Muscle of leg (tissue), 11 donors: ENCODE results near the gene PRSS56. TPM values are rescaled to one million over a fixed set of nuclear protein-coding genes. Genes with fewer than 3 reads are reported as not detected.
A peak's percentile ranks its signal among the peaks of the same experiment; 100 is the strongest.

Experiments
- DNase-seq: peaks from one replicate; pipeline ENCODE4 v3.0.0; 2013
- H3K27ac ChIP-seq: one replicate; pipeline ENCODE4 v1.5.1; 2013; ENCODE audit warnings: mild to moderate bottlenecking, low read length, control low read depth
- H3K27me3 ChIP-seq: one replicate; pipeline ENCODE4 v1.6.1; 2013; ENCODE audit warnings: low read length; ENCODE audit not compliant: control insufficient read depth, insufficient read depth
- H3K36me3 ChIP-seq: one replicate; pipeline ENCODE4 v1.6.1; 2013; ENCODE audit warnings: low read length; ENCODE audit not compliant: control insufficient read depth, insufficient read depth
- H3K4me1 ChIP-seq: one replicate; pipeline ENCODE4 v1.6.1; 2013; ENCODE audit warnings: low read length; ENCODE audit not compliant: control insufficient read depth, insufficient read depth
- H3K4me3 ChIP-seq: one replicate; pipeline ENCODE4 v1.5.1; 2013; ENCODE audit warnings: low read length, control low read depth
- H3K9me3 ChIP-seq: replicated peaks from 2 replicates; pipeline ENCODE4 v1.6.1; 2013; ENCODE audit warnings: low read depth, low read length; ENCODE audit not compliant: control insufficient read depth
- WGBS: methylation state at CpG from one replicate; pipeline ENCODE4 v1.1.5; 2013; ENCODE audit warnings: missing lambda C conversion rate; ENCODE audit not compliant: insufficient coverage; 5-methylcytosine and 5-hydroxymethylcytosine counted together
- polyA plus RNA-seq, 8 donors: library from polyadenylated mRNA; unstranded; fragments of 120-200 nt; gene quantifications; one replicate each; pipeline versions ENCODE4 v1.2.1 to v1.2.3, GENCODE V29; 2013; ENCODE audit warnings: inconsistent platforms in 1 of 8, low replicate concordance in 1 of 8; ENCODE audit not compliant: insufficient read length in 8 of 8, insufficient read depth in 1 of 8
- total RNA-seq: library from RNA; stranded (reverse); fragments of 120-200 nt; gene quantifications from one replicate; pipeline ENCODE4 v1.2.4, GENCODE V29; 2013

Gene PRSS56
- total and polyA plus RNA-seq, 9 donors: 1.7 to 2.6 (median 2.1) TPM

DNA sequence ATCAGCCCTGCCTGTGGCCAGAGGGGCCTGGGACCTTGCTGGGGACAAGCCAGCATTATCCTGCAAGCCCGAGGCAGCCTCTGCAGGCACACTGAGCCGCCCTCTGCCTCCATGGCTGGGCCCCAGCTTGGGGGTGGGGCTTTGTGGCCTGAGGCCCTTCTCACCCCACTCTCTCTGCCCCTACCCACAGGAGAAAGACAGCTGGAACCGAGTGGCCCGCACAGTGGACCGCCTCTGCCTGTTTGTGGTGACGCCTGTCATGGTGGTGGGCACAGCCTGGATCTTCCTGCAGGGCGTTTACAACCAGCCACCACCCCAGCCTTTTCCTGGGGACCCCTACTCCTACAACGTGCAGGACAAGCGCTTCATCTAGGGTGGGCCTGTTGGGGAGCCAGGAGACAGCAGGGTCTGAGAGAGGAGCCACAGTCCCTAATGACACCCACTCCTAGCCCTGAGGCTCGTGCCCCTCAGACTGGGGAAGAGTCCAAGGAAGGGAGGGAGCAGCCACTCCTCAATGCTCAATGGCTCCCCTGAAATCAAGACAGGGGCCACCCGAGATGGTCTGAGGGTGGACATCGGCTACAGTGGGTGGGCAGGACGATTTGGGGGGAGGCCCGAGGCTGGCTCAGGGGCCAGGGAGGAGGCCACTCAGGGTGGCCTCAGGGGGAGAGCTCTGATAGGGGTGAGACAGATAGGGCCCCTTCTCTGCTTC is 14.9 kb downstream of the PRSS56 start:
- DNase-seq: no peak
- peak overlapping the region; percentile 55 for H3K27ac ChIP-seq
- H3K4me3 ChIP-seq: no peak overlapping the region
- peaks cover 30% of the 10 kb centered on the region for H3K36me3 ChIP-seq
- 45% methylated on average over 4 of the region's 14 CpGs for WGBS
- peaks cover 4% of the 10 kb centered on the region for H3K27me3 ChIP-seq
- H3K9me3 ChIP-seq: peaks cover 5% of the 10 kb centered on the region
- H3K4me1 ChIP-seq: peaks cover 60% of the 10 kb centered on the region

- Histone ChIP-seq H3K4me1 (peaks cover 67% of the 10 kb centered on the region), H3K36me3 (peaks cover 30% of the 10 kb centered on the region), H3K9me3 (peaks cover 5% of the 10 kb centered on the region), H3K27me3 (peaks cover 4% of the 10 kb centered on the region), H3K4me3 (no peak overlapping the region), H3K27ac (no peak overlapping the region)
- WGBS: 89% methylated on average over 1 of the region's 5 CpGs
- DNase-seq: no peak
Measured at GRCh38 chr2:232535761-232536530, 15.8 kb downstream of the PRSS56 start.

DNA sequence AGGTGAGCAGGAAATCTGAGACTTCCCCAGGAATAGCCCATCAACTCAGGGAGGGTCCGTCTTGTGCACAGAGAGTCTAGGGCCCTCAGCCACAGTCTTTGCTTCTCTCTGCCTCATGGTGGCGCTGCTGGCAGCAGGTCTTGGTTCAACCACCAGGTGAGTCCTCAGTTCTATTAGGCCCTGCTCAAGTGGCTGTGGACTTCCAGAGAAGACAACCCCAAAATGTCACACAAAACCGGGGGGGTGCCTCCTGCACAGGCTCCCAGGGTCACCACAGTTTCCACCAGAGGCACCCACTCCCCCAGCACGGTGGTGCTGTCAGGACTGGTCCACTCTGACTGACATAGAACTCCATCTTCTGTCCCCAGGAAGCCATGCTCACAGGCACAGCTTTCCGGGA is 16.9 kb downstream of the PRSS56 start:
- 53% methylated on average over 4 of the region's 5 CpGs for WGBS
- H3K27ac ChIP-seq: peak overlapping the region; percentile 62
- peaks cover 5% of the 10 kb centered on the region for H3K9me3 ChIP-seq
- no peak for DNase-seq
- no peak overlapping the region for H3K4me3 ChIP-seq
- H3K4me1 ChIP-seq: peaks cover 78% of the 10 kb centered on the region
- peaks cover 4% of the 10 kb centered on the region for H3K27me3 ChIP-seq
- peaks cover 35% of the 10 kb centered on the region for H3K36me3 ChIP-seq

GRCh38 chr2:232537499-232537898 is 17.3 kb downstream of the PRSS56 start:
- Histone ChIP-seq H3K27me3 (peaks cover 4% of the 10 kb centered on the region), H3K36me3 (peaks cover 39% of the 10 kb centered on the region), H3K4me1 (peaks cover 79% of the 10 kb centered on the region), H3K9me3 (peaks cover 5% of the 10 kb centered on the region), H3K4me3 (no peak overlapping the region), H3K27ac (peak overlapping the region; percentile 62)
- no CpG with 5 or more reads among the region's 4 CpGs for WGBS
- no peak for DNase-seq

DNA sequence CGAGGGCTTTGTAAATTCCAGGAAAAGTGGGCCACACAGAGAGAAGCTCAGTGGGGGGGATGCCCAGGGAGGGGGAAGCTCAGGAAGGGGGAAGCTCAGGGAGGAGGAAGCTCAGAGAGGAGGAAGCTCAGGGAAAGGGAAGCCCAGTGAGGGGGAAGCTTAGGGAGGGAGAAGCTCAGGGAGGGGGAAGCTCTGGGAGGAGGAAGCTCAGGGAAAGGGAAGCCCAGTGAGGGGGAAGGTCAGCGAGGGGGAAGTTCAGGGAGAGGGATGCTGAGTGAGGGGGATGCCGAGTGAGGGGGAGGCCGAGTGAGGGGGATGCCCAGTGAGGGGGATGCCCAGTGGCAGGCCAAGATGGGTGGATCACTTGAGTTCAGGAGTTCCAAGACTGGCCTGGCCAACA is 18.5 kb downstream of the PRSS56 start:
- H3K27ac ChIP-seq: peak overlapping the region; percentile 75
- 0% methylated on average over 1 of the region's 4 CpGs for WGBS

DNA sequence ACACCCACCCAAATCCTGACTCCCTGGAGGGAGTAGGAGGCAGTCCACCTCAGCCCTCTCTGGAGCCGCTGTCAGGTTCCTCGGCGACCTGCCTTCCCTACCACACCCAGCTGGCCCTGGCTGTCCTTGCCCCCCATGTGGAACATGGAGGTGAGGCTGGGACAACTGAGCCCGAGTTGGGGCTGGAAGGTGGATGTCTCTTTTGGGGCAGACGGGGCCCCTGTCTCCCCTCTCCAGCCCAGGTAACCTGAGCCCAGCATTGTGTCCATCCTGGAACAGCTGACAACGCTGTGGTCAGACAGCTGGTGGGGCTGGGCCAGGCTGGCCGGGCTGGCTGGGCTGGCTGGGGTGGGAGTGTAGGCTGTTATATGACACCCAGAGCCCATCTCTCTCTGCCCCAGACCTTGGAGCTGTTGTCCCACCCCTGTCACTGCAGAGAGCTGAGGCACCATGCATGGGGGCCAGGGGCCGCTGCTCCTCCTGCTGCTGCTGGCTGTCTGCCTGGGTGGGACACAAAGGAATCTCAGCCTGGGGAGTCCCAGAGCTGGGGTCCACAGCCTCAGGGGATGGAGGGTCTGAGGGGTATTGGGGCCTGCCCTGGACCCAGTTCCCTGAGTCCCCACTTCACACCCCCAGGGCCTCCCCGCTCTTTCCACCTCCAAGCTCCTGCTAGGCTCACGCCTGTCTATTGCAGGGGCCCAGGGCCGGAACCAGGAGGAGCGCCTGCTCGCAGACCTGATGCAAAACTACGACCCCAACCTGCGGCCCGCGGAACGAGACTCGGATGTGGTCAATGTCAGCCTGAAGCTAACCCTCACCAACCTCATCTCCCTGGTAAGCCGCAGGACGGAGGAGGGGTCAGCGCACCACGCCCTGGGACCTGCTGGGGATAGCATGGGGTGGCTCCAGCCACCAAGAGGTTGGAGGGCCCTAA is 19.4 kb downstream of the PRSS56 start, which contains the start of gene CHRNG:
TSS of gene CHRNG (plus strand) at position 395 of the 934 bp plus-strand sequence. CDS start at position 451, 56 bp downstream.
- H3K36me3 ChIP-seq: peaks cover 48% of the 10 kb centered on the region
- H3K9me3 ChIP-seq: peaks cover 5% of the 10 kb centered on the region
- peak within 1 kb of the TSS; percentile 75 for H3K27ac ChIP-seq
- WGBS: 14% methylated on average over 8 of the region's 23 CpGs
- DNase-seq: peak; percentile 81
- peaks cover 4% of the 10 kb centered on the region for H3K27me3 ChIP-seq
- H3K4me3 ChIP-seq: peak within 1 kb of the TSS; percentile 54
- H3K4me1 ChIP-seq: peaks cover 70% of the 10 kb centered on the region

More for the DNA sequence above, 18.5 kb downstream of the PRSS56 start:
- peaks cover 48% of the 10 kb centered on the region for H3K36me3 ChIP-seq
- H3K4me1 ChIP-seq: peaks cover 79% of the 10 kb centered on the region
- peaks cover 5% of the 10 kb centered on the region for H3K9me3 ChIP-seq
- no peak overlapping the region for H3K4me3 ChIP-seq
- H3K27me3 ChIP-seq: peaks cover 4% of the 10 kb centered on the region
- DNase-seq: no peak

GRCh38 chr2:232540441-232541041 is 20.4 kb downstream of the PRSS56 start:
- WGBS: 86% methylated on average over 13 of the region's 17 CpGs
- peak overlapping the region; percentile 54 for H3K4me3 ChIP-seq
- peaks cover 46% of the 10 kb centered on the region for H3K36me3 ChIP-seq
- peaks cover 61% of the 10 kb centered on the region for H3K4me1 ChIP-seq
- peaks cover 5% of the 10 kb centered on the region for H3K9me3 ChIP-seq
- H3K27ac ChIP-seq: peak overlapping the region; percentile 75
- peaks cover 4% of the 10 kb centered on the region for H3K27me3 ChIP-seq
- DNase-seq: no peak

DNA sequence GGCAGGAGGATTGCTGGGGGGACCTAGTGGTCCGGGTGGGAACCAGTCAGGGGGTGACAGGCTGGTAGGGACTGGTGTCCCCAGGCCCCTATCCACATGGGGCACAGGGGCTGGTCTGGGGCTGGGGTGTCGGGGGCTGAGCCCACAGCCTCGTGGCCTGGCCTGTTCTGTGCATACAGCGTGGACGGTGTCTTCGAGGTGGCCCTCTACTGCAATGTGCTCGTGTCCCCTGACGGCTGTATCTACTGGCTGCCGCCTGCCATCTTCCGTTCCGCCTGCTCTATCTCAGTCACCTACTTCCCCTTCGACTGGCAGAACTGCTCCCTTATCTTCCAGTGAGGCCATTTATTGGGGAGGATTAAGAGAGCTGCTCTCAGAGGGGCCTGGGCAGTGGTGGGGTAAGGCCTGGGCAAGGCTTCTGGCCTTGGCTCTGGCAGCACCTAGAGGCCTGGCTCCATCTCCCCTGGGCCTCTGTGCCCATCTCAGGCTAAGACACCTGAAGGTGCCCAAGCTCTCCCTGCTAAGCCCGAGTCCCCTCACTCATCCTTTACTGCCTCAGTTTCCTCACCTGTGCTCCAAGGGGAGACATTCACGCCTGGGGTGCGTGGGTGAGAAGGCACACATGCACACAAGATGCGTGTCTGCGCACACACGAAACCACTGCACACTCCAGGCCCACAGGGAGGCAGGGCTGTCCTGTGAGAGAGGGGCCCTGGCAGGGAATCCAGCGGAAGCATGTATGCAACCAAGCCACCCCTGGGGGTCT is 21.2 kb downstream of the PRSS56 start:
- H3K9me3 ChIP-seq: peaks cover under 1% of the 10 kb centered on the region
- H3K4me3 ChIP-seq: peak overlapping the region; percentile 54
- peaks cover 4% of the 10 kb centered on the region for H3K27me3 ChIP-seq

More for the DNA sequence above, 21.2 kb downstream of the PRSS56 start:
- H3K27ac ChIP-seq: no peak overlapping the region
- no peak for DNase-seq
- 71% methylated on average over 14 of the region's 19 CpGs for WGBS
- peaks cover 59% of the 10 kb centered on the region for H3K4me1 ChIP-seq
- H3K36me3 ChIP-seq: peaks cover 44% of the 10 kb centered on the region
